Kidney (tissue), 14 donors: ENCODE results near the gene MX2. TPM values are rescaled to one million over a fixed set of nuclear protein-coding genes. Genes with fewer than 3 reads are reported as not detected.

ENCODE experiments used
- DNase-seq, 5 donors: peaks; one replicate each; pipeline ENCODE4 v3.0.0-alpha.2; 2013 to 2020
- FAIRE-seq: peaks from 2 replicates; lab custom pipeline; 2012; peaks lifted over from hg19 to GRCh38; lab: Jason Lieb, UNC
- H3K27ac ChIP-seq, 2 donors: one replicate each; pipeline ENCODE4 v1.7.0; 2013; ENCODE audit warnings: low read depth in 2 of 2, low read length in 2 of 2, inconsistent platforms in 1 of 2
- H3K27me3 ChIP-seq: one replicate; pipeline ENCODE4 v1.7.1; 2013; ENCODE audit warnings: low read length, inconsistent platforms; ENCODE audit not compliant: control insufficient read depth, insufficient read depth
- H3K36me3 ChIP-seq, 3 donors: one replicate each; pipeline versions ENCODE4 v1.7.0 to v1.7.1; 2013; ENCODE audit warnings: low read length in 3 of 3, control low read depth in 1 of 3, inconsistent platforms in 1 of 3; ENCODE audit not compliant: insufficient read depth in 3 of 3, control insufficient read depth in 2 of 3
- H3K4me1 ChIP-seq, 3 donors: one replicate each; pipeline versions ENCODE4 v1.7.0 to v1.7.1; 2013; ENCODE audit warnings: low read length in 3 of 3, inconsistent platforms in 1 of 3, low read depth in 1 of 3; ENCODE audit not compliant: control insufficient read depth in 2 of 3, insufficient read depth in 2 of 3
- H3K4me3 ChIP-seq, 3 donors: one replicate each; pipeline versions ENCODE4 v1.7.0 to v1.8.1; 2013; ENCODE audit warnings: low read length in 3 of 3, control low read depth in 1 of 3, inconsistent platforms in 1 of 3
- H3K9ac ChIP-seq, 3 donors: one replicate each; pipeline versions ENCODE4 v1.7.0 to v1.7.1; 2013; ENCODE audit warnings: low read length in 3 of 3, control low read depth in 1 of 3, inconsistent platforms in 1 of 3
- H3K9me3 ChIP-seq, 3 donors: one replicate each; pipeline versions ENCODE4 v1.7.0 to v1.7.1; 2013; ENCODE audit warnings: low read length in 3 of 3, control low read depth in 1 of 3, inconsistent platforms in 1 of 3; ENCODE audit not compliant: control insufficient read depth in 2 of 3, insufficient read depth in 1 of 3
- intact Hi-C: fragments of 100-400 bp; cut with DNase I; formaldehyde crosslinking; loops from one replicate; pipeline ENCODE4 v1.11.1; 2022
- polyA plus RNA-seq: library from polyadenylated mRNA; stranded (reverse); fragments of 350-450 nt; fragmentation: Illumina TruSeq; extraction: RNeasy Lipid Tissue Mini Kit (QIAGEN cat#74804); gene quantifications from one replicate; pipeline ENCODE4 v1.2.3, GENCODE V29; 2014; ENCODE audit warnings: low read depth, low replicate concordance; ENCODE audit not compliant: insufficient read depth
- total RNA-seq: library from RNA; stranded (reverse); fragmentation: NEBNext Ultra II Directional; extraction: Animal tissue kit (Norgen Biotek cat#: 25700); gene quantifications from one replicate; pipeline ENCODE4 v1.2.1, GENCODE V29; 2021
- TF ChIP-seq, protein P1 (sequence below): IDR thresholded peaks from 3 replicates; pipeline ENCODE4 v1.5.1; 2012; ENCODE audit warnings: mild to moderate bottlenecking, moderate library complexity, borderline replicate concordance; ENCODE audit not compliant: insufficient read depth; ENCODE audit errors: extremely low read depth
- donor health status: control.
- donor health status: control.
- donor health status: control.
- donor health status: control.
- donor health status: control.
- donor health status: DM: yes; HTN: yes; CAD: no.
- donor health status: Normal renal cell carcinoma (clear cell type).

MX2 gene
- total and polyA plus RNA-seq, 2 donors from 2014 or later: 4.3 to 11.7 TPM

DNA sequence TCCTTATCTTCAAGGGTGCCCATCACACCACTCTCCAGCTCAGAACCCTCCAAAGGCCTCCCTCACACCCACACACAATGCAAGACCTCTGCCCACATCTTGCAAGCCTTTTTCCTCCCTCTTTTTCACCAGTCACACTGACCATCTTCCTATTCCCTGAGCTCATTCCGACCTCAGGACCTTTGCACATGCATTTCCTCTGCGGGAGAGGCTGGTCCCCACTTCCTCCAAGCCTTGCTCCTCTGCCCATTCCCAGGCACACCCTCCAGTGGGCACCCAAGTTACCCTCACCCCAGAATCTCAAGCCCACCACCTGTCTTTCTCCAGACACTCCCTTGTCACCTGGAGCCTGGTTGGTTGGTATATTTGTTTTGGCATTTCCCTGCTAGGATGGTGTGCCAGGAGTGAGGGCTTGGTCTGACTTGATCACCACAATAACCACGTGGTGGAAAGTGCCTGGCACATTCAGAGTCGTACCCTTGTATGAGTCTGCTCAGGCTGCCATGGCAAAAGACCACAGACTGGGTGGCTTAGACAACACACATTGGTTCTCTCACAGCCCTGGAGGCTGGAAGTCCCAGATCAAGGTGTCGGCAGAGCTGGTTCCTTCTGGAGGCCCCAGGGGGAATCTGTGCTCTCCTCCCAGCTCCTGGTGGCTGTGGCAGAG is 13.2 kb downstream of the MX2 start:
- H3K9me3 ChIP-seq: no peaks in the 10 kb centered on the region
- H3K9ac ChIP-seq: no peak overlapping the region
- peak in 1 of 5 donors; percentile 13 for DNase-seq
- H3K27me3 ChIP-seq: no peaks in the 10 kb centered on the region
- intact Hi-C loops: no loop called here
- no peaks in the 10 kb centered on the region for H3K36me3 ChIP-seq
- no peak overlapping the region for H3K4me3 ChIP-seq
- TF ChIP-seq, protein P1, sequence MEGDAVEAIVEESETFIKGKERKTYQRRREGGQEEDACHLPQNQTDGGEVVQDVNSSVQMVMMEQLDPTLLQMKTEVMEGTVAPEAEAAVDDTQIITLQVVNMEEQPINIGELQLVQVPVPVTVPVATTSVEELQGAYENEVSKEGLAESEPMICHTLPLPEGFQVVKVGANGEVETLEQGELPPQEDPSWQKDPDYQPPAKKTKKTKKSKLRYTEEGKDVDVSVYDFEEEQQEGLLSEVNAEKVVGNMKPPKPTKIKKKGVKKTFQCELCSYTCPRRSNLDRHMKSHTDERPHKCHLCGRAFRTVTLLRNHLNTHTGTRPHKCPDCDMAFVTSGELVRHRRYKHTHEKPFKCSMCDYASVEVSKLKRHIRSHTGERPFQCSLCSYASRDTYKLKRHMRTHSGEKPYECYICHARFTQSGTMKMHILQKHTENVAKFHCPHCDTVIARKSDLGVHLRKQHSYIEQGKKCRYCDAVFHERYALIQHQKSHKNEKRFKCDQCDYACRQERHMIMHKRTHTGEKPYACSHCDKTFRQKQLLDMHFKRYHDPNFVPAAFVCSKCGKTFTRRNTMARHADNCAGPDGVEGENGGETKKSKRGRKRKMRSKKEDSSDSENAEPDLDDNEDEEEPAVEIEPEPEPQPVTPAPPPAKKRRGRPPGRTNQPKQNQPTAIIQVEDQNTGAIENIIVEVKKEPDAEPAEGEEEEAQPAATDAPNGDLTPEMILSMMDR: no peak
- no peak overlapping the region for H3K27ac ChIP-seq
- no peaks in the 10 kb centered on the region for H3K4me1 ChIP-seq
- no peak for FAIRE-seq

DNA sequence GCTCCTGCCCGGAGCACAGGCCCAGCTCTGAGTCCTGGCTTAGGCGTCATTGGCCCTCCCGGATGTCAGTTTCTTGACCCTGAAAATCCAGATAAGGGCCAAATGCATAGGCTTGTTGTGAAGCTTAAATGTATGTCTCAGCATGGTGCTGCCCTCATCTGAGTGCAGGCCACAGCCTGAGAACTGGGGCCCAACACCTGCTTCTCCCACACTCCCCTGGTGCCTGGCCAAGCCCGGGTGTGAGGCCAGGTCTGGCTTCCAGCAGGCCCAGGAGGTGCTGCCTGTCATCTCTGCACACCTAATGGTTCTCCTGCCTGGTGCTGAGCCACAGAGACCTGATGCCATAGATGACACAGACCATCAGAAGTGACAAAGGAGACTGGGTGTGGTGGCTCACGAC is 14.0 kb downstream of the MX2 start:
- H3K9me3 ChIP-seq: no peaks in the 10 kb centered on the region
- TF ChIP-seq, protein P1: no peak
- no peak overlapping the region for H3K9ac ChIP-seq
- intact Hi-C loops: no loop called here
- H3K27ac ChIP-seq: no peak overlapping the region
- no peak for FAIRE-seq
- peak in 1 of 5 donors; percentile 13 for DNase-seq
- H3K27me3 ChIP-seq: no peaks in the 10 kb centered on the region
- no peak overlapping the region for H3K4me3 ChIP-seq
- no peaks in the 10 kb centered on the region for H3K4me1 ChIP-seq
- H3K36me3 ChIP-seq: no peaks in the 10 kb centered on the region

DNA sequence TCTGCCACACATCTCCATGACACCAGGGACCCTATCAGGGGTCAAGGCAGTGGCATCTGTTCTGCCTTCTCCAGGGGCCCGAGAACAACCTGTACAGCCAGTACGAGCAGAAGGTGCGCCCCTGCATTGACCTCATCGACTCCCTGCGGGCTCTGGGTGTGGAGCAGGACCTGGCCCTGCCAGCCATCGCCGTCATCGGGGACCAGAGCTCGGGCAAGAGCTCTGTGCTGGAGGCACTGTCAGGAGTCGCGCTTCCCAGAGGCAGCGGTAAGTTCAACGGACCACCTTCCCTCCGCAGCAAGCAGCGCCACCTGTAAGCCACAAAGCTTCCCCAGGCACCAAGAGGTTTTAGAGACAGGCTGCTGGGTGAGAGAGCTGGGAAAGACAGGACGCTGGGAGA is 15.9 kb downstream of the MX2 start:
- Histone ChIP-seq H3K36me3 (no peaks in the 10 kb centered on the region), H3K9me3 (no peaks in the 10 kb centered on the region), H3K4me1 (no peaks in the 10 kb centered on the region), H3K27me3 (no peaks in the 10 kb centered on the region), H3K27ac (no peak overlapping the region), H3K9ac (no peak overlapping the region), H3K4me3 (no peak overlapping the region)
- TF ChIP-seq, protein P1: no peak
- intact Hi-C loops: no loop called here
- FAIRE-seq (no peak), DNase-seq (peak in 1 of 5 donors; percentile 24)
